ENCODE results near the gene SYT1. TPM values are rescaled to one million over a fixed set of nuclear protein-coding genes. Genes with fewer than 3 reads are reported as not detected.

The SYT1 gene
- total RNA-seq, 1 donor from 2014 or later = 0.37 TPM

- Mint-ChIP-seq H3K4me3 (ENCODE audit: unreplicated experiment) (no peak overlapping the region), H3K27ac (ENCODE audit: unreplicated experiment) (no peak overlapping the region), H3K27me3 (ENCODE audit: low read depth) (peaks cover 10% of the 10 kb centered on the region), H3K4me1 (ENCODE audit: low read depth) (no peaks in the 10 kb centered on the region), H3K36me3 (ENCODE audit: low read depth) (no peaks in the 10 kb centered on the region), H3K9me3 (ENCODE audit: low read depth) (no peaks in the 10 kb centered on the region)
- TF ChIP-seq CTCF (IDR thresholded peaks at IDR 0.05) = no peak
- DNase-seq (ENCODE audit: low spot score) = no peak
Measured at GRCh38 chr12:79233341-79233781, 368.8 kb downstream of the SYT1 start.

- no peaks in the 10 kb centered on the region for H3K9me3 Mint-ChIP-seq (ENCODE audit: low read depth)
- H3K27me3 Mint-ChIP-seq (ENCODE audit: low read depth) = peaks cover 3% of the 10 kb centered on the region
- no peak for DNase-seq (ENCODE audit: low spot score)
Measured at GRCh38 chr12:79236920-79237319, 372.3 kb downstream of the SYT1 start.

GRCh38 chr12:79238246-79238645 is 373.7 kb downstream of the SYT1 start:
- no peak overlapping the region for H3K4me3 Mint-ChIP-seq (ENCODE audit: unreplicated experiment)
- peaks cover 2% of the 10 kb centered on the region for H3K27me3 Mint-ChIP-seq (ENCODE audit: low read depth)
- no peak for TF ChIP-seq CTCF (IDR thresholded peaks at IDR 0.05)
- no peak for DNase-seq (ENCODE audit: low spot score)
- H3K9me3 Mint-ChIP-seq (ENCODE audit: low read depth) = no peaks in the 10 kb centered on the region
- H3K27ac Mint-ChIP-seq (ENCODE audit: unreplicated experiment) = no peak overlapping the region
- H3K36me3 Mint-ChIP-seq (ENCODE audit: low read depth) = no peaks in the 10 kb centered on the region
- no peaks in the 10 kb centered on the region for H3K4me1 Mint-ChIP-seq (ENCODE audit: low read depth)

More at GRCh38 chr12:79236920-79237319, 372.3 kb downstream of the SYT1 start:
- no peak overlapping the region for H3K27ac Mint-ChIP-seq (ENCODE audit: unreplicated experiment)
- no peaks in the 10 kb centered on the region for H3K36me3 Mint-ChIP-seq (ENCODE audit: low read depth)
- no peaks in the 10 kb centered on the region for H3K4me1 Mint-ChIP-seq (ENCODE audit: low read depth)
- no peak overlapping the region for H3K4me3 Mint-ChIP-seq (ENCODE audit: unreplicated experiment)
- TF ChIP-seq CTCF (IDR thresholded peaks at IDR 0.05) = no peak

- H3K4me1 Mint-ChIP-seq (ENCODE audit: low read depth) = no peaks in the 10 kb centered on the region
- H3K27ac Mint-ChIP-seq (ENCODE audit: unreplicated experiment) = no peak overlapping the region
- TF ChIP-seq CTCF (IDR thresholded peaks at IDR 0.05) = no peak
- no peaks in the 10 kb centered on the region for H3K36me3 Mint-ChIP-seq (ENCODE audit: low read depth)
- H3K9me3 Mint-ChIP-seq (ENCODE audit: low read depth) = no peaks in the 10 kb centered on the region
- no peak for DNase-seq (ENCODE audit: low spot score)
- H3K27me3 Mint-ChIP-seq (ENCODE audit: low read depth) = no peaks in the 10 kb centered on the region
- no peak overlapping the region for H3K4me3 Mint-ChIP-seq (ENCODE audit: unreplicated experiment)
Measured at GRCh38 chr12:79247494-79247893, 382.9 kb downstream of the SYT1 start.

- peaks cover 9% of the 10 kb centered on the region for H3K9me3 Mint-ChIP-seq (ENCODE audit: low read depth)
- DNase-seq (ENCODE audit: low spot score) = no peak
- H3K27me3 Mint-ChIP-seq (ENCODE audit: low read depth) = peaks cover 2% of the 10 kb centered on the region
- no peak overlapping the region for H3K4me3 Mint-ChIP-seq (ENCODE audit: unreplicated experiment)
- no peak for TF ChIP-seq CTCF (IDR thresholded peaks at IDR 0.05)
- no peak overlapping the region for H3K27ac Mint-ChIP-seq (ENCODE audit: unreplicated experiment)
- no peaks in the 10 kb centered on the region for H3K36me3 Mint-ChIP-seq (ENCODE audit: low read depth)
- no peaks in the 10 kb centered on the region for H3K4me1 Mint-ChIP-seq (ENCODE audit: low read depth)
Measured at GRCh38 chr12:79250186-79250585, 385.6 kb downstream of the SYT1 start.
